ENCODE results near the gene ZBTB20. TPM values are rescaled to one million over a fixed set of nuclear protein-coding genes. Genes with fewer than 3 reads are reported as not detected.

Gene ZBTB20
- total RNA-seq, 2 donors from 2014 or later: 111 to 189 TPM

- intact Hi-C loops (cut with DNase I): no loop called here
- no peaks in the 10 kb centered on the region for H3K4me1 ChIP-seq (replicated peaks)
- no peaks in the 10 kb centered on the region for H3K36me3 ChIP-seq
- no peaks in the 10 kb centered on the region for H3K9me3 ChIP-seq
- WGBS: 24% methylated on average over 4 of the region's 4 CpGs
- H3K27me3 ChIP-seq (replicated peaks; ENCODE audit: insufficient read depth): no peaks in the 10 kb centered on the region
- H3K4me3 ChIP-seq: peak overlapping the region in 1 of 2 donors; percentile 20
- peak overlapping the region; percentile 49 to 58 for H3K27ac ChIP-seq
- no peak for TF ChIP-seq POLR2A (IDR thresholded peaks at IDR 0.05)
- TF ChIP-seq POLR2AphosphoS5 (IDR thresholded peaks at IDR 0.05): peak; percentile 62
- no peak for TF ChIP-seq CTCF (IDR thresholded peaks at IDR 0.05)
- DNase-seq (ENCODE audit: low spot score): peak; percentile 17
Observed at GRCh38 chr3:114899186-114899931, 247.7 kb downstream of the ZBTB20 start.

GRCh38 chr3:114896978-114897377 is 250.1 kb downstream of the ZBTB20 start:
- DNase-seq (ENCODE audit: low spot score): no peak
- H3K9me3 ChIP-seq: no peaks in the 10 kb centered on the region
- intact Hi-C loops (cut with DNase I): no loop called here
- no peak for TF ChIP-seq POLR2A (IDR thresholded peaks at IDR 0.05)
- TF ChIP-seq POLR2AphosphoS5 (IDR thresholded peaks at IDR 0.05): no peak
- no peak for TF ChIP-seq CTCF (IDR thresholded peaks at IDR 0.05)
- no peaks in the 10 kb centered on the region for H3K4me1 ChIP-seq (replicated peaks)
- no peak overlapping the region for H3K27ac ChIP-seq
- no peak overlapping the region for H3K4me3 ChIP-seq
- no peaks in the 10 kb centered on the region for H3K27me3 ChIP-seq (replicated peaks; ENCODE audit: insufficient read depth)
- H3K36me3 ChIP-seq: no peaks in the 10 kb centered on the region
- 100% methylated on average over 1 of the region's 1 CpG for WGBS

GRCh38 chr3:114893361-114893760 is 253.7 kb downstream of the ZBTB20 start:
- Histone ChIP-seq H3K27ac (peak overlapping the region in 1 of 2 donors; percentile 2), H3K9me3 (no peaks in the 10 kb centered on the region), H3K27me3 (replicated peaks; ENCODE audit: insufficient read depth) (no peaks in the 10 kb centered on the region), H3K4me1 (replicated peaks) (no peaks in the 10 kb centered on the region), H3K4me3 (no peak overlapping the region), H3K36me3 (no peaks in the 10 kb centered on the region)
- intact Hi-C loops (cut with DNase I): no loop called here
- no peak for TF ChIP-seq CTCF (IDR thresholded peaks at IDR 0.05)
- TF ChIP-seq POLR2AphosphoS5 (IDR thresholded peaks at IDR 0.05): peak; percentile 9
- TF ChIP-seq POLR2A (IDR thresholded peaks at IDR 0.05): no peak
- DNase-seq (ENCODE audit: low spot score): no peak

GRCh38 chr3:114892880-114893279 is 254.2 kb downstream of the ZBTB20 start:
- Histone ChIP-seq H3K36me3 (no peaks in the 10 kb centered on the region), H3K9me3 (no peaks in the 10 kb centered on the region), H3K4me1 (replicated peaks) (no peaks in the 10 kb centered on the region), H3K27ac (peak overlapping the region in 1 of 2 donors; percentile 2), H3K27me3 (replicated peaks; ENCODE audit: insufficient read depth) (no peaks in the 10 kb centered on the region), H3K4me3 (no peak overlapping the region)
- 66% methylated on average over 3 of the region's 3 CpGs for WGBS
- no peak for DNase-seq (ENCODE audit: low spot score)
- intact Hi-C loops (cut with DNase I): no loop called here
- TF ChIP-seq POLR2AphosphoS5 (IDR thresholded peaks at IDR 0.05) (no peak), CTCF (IDR thresholded peaks at IDR 0.05) (no peak), POLR2A (IDR thresholded peaks at IDR 0.05) (no peak)
